ENCODE data around the gene PARK7.

DNA sequence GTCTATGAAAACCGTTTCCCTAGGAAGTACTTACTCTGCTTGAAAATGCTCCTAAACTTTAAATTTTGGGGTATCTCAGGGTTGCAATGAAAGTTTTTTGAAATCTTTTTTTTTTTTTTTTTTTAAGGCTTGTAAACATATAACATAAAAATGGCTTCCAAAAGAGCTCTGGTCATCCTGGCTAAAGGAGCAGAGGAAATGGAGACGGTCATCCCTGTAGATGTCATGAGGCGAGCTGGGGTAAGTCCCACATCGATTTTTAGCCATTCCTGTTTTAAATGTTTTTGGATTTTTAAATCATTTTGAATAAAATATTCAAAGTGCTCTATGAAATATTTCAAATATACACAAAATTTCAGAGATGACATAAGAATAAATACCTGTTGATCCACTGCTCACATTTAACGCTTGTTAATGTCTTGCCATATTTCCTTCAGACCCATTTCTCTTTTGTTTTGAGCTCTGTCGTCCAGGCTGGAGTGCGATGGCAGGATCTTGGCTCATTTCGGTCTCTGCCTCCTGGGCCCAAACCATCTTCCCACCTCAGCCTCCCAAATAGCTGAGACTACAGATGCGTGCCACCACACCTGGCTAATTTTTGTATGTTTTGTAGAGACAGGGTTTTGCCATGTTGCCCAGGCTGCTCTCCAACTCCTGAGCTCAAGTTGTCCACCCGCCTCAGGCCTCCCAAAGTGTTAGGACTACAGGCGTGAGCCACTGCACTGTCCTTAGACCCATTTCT lies 1.3 kb downstream of the PARK7 start:
- TF ChIP-seq, protein P1, sequence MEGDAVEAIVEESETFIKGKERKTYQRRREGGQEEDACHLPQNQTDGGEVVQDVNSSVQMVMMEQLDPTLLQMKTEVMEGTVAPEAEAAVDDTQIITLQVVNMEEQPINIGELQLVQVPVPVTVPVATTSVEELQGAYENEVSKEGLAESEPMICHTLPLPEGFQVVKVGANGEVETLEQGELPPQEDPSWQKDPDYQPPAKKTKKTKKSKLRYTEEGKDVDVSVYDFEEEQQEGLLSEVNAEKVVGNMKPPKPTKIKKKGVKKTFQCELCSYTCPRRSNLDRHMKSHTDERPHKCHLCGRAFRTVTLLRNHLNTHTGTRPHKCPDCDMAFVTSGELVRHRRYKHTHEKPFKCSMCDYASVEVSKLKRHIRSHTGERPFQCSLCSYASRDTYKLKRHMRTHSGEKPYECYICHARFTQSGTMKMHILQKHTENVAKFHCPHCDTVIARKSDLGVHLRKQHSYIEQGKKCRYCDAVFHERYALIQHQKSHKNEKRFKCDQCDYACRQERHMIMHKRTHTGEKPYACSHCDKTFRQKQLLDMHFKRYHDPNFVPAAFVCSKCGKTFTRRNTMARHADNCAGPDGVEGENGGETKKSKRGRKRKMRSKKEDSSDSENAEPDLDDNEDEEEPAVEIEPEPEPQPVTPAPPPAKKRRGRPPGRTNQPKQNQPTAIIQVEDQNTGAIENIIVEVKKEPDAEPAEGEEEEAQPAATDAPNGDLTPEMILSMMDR (IDR thresholded peaks at IDR 0.05), result no peak
- no peak for TF ChIP-seq POLR2A (IDR thresholded peaks at IDR 0.05)

Measured in adrenal gland (tissue), 5 donors.